Pancreas (tissue), 10 donors: Measurements from ENCODE around the gene MORC4. TPM values are rescaled to one million over a fixed set of nuclear protein-coding genes. Genes with fewer than 3 reads are reported as not detected.

Experiments used
- ATAC-seq, 4 donors: fragments of 200-7000 bp; cut with Tn5 transposase; one replicate each; pipeline versions ENCODE4 v1.8.0 to v1.9.1; 2020; ENCODE audit warnings: mild to moderate bottlenecking in 4 of 4, moderate library complexity in 4 of 4
- DNase-seq, 6 donors: peaks; one replicate each; pipeline ENCODE4 v3.0.0-alpha.2; 2020
- FAIRE-seq: peaks from 2 replicates; lab custom pipeline; 2012; peaks lifted over from hg19 to GRCh38; lab: Jason Lieb, UNC
- H3K27ac ChIP-seq, 4 donors: fragments of 200-600 bp; sonication (generic); 1 replicate in 3 of 4; 2 replicates in 1 of 4; pipeline versions ENCODE4 v1.5.0 to v1.8.0; 2020
- H3K27me3 ChIP-seq, 4 donors: fragments of 200-600 bp; one replicate each; pipeline ENCODE4 v1.8.0; 2021
- H3K36me3 ChIP-seq, 3 donors: fragments of 200-600 bp; sonication (generic) in 1 of 3; one replicate each; pipeline versions ENCODE4 v1.5.0 to v1.8.0; 2020 to 2021
- H3K4me1 ChIP-seq, 3 donors: fragments of 200-600 bp; one replicate each; pipeline ENCODE4 v1.8.0; 2021
- H3K4me3 ChIP-seq, 4 donors: fragments of 200-600 bp; sonication (generic) in 2 of 4; one replicate each; pipeline versions ENCODE4 v1.5.0 to v1.8.0; 2020 to 2021
- H3K9me3 ChIP-seq, 4 donors: fragments of 200-600 bp; one replicate each; pipeline ENCODE4 v1.8.0; 2021
- WGBS, 2 donors: extraction: QIAGEN DNeasy Blood & Tissue Kit; methylation state at CpG; one replicate each; pipeline ENCODE4 v1.1.7; 2013; 5-methylcytosine and 5-hydroxymethylcytosine counted together
- intact Hi-C, 3 donors: fragments of 100-400 bp; cut with DNase I; formaldehyde crosslinking; loops; one replicate each; pipeline versions ENCODE4 v1.11.1 to v1.14.2; 2022
- polyA plus RNA-seq, 2 donors: library from polyadenylated mRNA; stranded (reverse); fragments of 200-250 nt; gene quantifications; one replicate each; pipeline ENCODE4 v1.2.3, GENCODE V29; 2013
- total RNA-seq, 6 donors: library from RNA; stranded (reverse); fragmentation: NEBNext Ultra II Directional in 4 of 6; extraction: Animal tissue kit (Norgen Biotek cat#: 25700) in 4 of 6; gene quantifications; one replicate each; pipeline versions ENCODE4 v1.2.1 to v1.2.4, GENCODE V29; 2021 to 2023
- TF ChIP-seq, protein P1 (sequence below), 4 donors: fragments of 200-600 bp; sonication (generic) in 3 of 4; IDR thresholded peaks; one replicate each; pipeline versions ENCODE4 v1.5.0 to v1.8.0; 2021; ENCODE audit warnings: antibody characterized with exemption in 4 of 4
- donor health status: healthy with polysubstance abuse.
- donor health status: DM: no; HTN: no; CAD: no; lungs with moderate emphysema.
- donor health status: DM: no; HTN: no; CAD: no.
- donor health status: control.
- donor health status: control.
- donor health status: Bipolar disorder and iron deficiency.
- donor health status: DM: yes; HTN: yes; CAD: no.
- donor health status: DM: no; HTN: no; CAD: no.
- donor health status: DM: no; HTN: no; CAD: no.
- donor health status: DM: yes; HTN: yes; CAD: no.

Gene MORC4
- total and polyA plus RNA-seq, 8 donors, result 5.4 to 12.6 (median 9.9) TPM

DNA sequence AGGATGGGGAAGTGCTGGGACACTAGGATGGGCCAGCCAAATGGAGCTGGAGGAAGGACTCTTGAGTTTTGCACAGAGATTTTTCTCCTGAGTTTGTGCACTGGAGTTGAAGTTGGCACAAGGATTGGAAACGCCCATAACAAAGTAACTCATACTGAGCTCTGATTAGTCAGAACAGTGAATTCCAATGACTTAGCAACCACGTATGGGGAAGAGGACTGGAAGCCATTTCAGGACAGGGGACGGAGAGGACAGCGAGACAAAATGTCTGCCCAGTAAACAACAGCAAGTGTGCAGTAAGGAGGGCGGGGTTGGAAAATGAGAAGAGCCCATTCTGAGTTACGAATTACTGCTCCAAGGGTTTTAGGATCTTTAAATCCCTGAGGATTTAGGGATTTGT is 102.8 kb downstream of the MORC4 start:
- TF ChIP-seq, protein P1, sequence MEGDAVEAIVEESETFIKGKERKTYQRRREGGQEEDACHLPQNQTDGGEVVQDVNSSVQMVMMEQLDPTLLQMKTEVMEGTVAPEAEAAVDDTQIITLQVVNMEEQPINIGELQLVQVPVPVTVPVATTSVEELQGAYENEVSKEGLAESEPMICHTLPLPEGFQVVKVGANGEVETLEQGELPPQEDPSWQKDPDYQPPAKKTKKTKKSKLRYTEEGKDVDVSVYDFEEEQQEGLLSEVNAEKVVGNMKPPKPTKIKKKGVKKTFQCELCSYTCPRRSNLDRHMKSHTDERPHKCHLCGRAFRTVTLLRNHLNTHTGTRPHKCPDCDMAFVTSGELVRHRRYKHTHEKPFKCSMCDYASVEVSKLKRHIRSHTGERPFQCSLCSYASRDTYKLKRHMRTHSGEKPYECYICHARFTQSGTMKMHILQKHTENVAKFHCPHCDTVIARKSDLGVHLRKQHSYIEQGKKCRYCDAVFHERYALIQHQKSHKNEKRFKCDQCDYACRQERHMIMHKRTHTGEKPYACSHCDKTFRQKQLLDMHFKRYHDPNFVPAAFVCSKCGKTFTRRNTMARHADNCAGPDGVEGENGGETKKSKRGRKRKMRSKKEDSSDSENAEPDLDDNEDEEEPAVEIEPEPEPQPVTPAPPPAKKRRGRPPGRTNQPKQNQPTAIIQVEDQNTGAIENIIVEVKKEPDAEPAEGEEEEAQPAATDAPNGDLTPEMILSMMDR (IDR thresholded peaks at IDR 0.05), result no peak
- Histone ChIP-seq H3K9me3 (no peaks in the 10 kb centered on the region), H3K36me3 (no peaks in the 10 kb centered on the region), H3K4me3 (no peak overlapping the region), H3K4me1 (no peaks in the 10 kb centered on the region), H3K27ac (no peak overlapping the region), H3K27me3 (no peaks in the 10 kb centered on the region)
- no peak for FAIRE-seq
- no peak for ATAC-seq
- intact Hi-C loops, result loop anchor here in 1 of 3 donors (10.0 kb wide), 1 partner anchor 58 kb away; no protein-coding TSS in a partner anchor
- DNase-seq, result no peak
- WGBS, 2 donors, result 71 to 79% methylated on average over 6 of the region's 6 CpGs

DNA sequence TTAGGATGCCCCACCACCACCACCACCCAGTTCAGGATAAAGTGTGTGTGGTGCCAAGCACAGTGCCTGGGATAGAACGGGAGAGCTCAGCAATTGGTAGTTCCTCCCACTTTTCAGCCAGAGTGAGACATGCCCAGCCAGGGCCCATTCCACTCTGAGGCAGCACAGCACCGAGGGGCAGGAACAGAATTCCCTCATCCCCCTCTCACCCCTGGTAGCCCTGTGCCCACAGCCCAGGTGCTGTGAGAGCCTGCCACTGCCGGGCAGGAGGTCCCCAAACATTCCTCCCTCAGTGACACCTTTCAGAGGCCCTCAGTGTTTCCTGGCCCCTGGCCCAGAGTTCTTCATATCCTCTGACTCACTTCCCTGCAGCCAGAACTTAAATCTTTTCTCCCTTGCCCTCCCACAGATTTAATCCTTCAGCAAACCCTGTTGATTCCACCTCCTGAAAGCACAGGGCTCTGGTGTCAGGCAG is 105.0 kb downstream of the MORC4 start:
- FAIRE-seq, result no peak
- intact Hi-C loops, result loop anchor here in 1 of 3 donors (10.0 kb wide), 1 partner anchor 60 kb away; no protein-coding TSS in a partner anchor
- H3K4me3 ChIP-seq, result no peak overlapping the region
- no peaks in the 10 kb centered on the region for H3K27me3 ChIP-seq
- no peak overlapping the region for H3K27ac ChIP-seq
- H3K9me3 ChIP-seq, result no peaks in the 10 kb centered on the region
- 47 to 62% methylated on average over 3 of the region's 3 CpGs for WGBS, 2 donors
- no peaks in the 10 kb centered on the region for H3K36me3 ChIP-seq
- DNase-seq, result no peak
- peak in 2 of 4 donors; percentile 3 to 11 for ATAC-seq
- TF ChIP-seq, protein P1 (IDR thresholded peaks at IDR 0.05), result no peak
- no peaks in the 10 kb centered on the region for H3K4me1 ChIP-seq

DNA sequence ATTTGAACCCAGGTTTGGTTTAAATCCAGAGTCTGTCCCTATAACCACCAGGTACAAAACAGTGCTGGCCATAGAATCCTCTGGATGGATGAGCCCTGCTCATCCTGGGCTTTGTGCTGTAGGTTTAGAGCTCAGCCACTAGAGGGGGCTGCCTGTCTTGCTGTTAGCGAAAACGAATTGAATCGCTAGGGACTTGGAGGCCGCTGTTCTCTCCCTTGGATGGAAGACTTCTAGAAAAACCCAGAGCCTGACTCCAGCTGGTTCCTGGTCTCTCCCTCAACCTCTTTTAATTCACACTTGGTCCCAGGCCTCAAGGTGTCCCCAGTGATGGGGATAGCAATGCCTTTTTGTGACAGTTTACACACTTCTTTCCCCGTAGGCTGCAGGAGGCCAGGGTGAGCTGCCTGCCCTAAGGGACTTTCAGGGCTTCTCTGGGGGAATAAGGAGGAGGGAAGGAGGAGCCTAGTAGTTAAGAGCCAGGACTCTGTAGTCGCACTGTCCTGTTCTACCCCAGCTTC is 105.6 kb downstream of the MORC4 start:
- TF ChIP-seq, protein P1 (IDR thresholded peaks at IDR 0.05), result peak; percentile 68 to 81 (median 78)
- ATAC-seq (peak; percentile 76 to 90 (median 88)), FAIRE-seq (no peak), DNase-seq (peak in 5 of 6 donors; percentile 26 to 72 (median 63))
- intact Hi-C loops, result loop anchor here in 1 of 3 donors (10.0 kb wide), 1 partner anchor 60 kb away; no protein-coding TSS in a partner anchor
- Histone ChIP-seq H3K27ac (no peak overlapping the region), H3K4me1 (no peaks in the 10 kb centered on the region), H3K4me3 (no peak overlapping the region), H3K9me3 (no peaks in the 10 kb centered on the region), H3K36me3 (no peaks in the 10 kb centered on the region), H3K27me3 (no peaks in the 10 kb centered on the region)
- WGBS, 2 donors, result 20 to 24% methylated on average over 6 of the region's 6 CpGs

DNA sequence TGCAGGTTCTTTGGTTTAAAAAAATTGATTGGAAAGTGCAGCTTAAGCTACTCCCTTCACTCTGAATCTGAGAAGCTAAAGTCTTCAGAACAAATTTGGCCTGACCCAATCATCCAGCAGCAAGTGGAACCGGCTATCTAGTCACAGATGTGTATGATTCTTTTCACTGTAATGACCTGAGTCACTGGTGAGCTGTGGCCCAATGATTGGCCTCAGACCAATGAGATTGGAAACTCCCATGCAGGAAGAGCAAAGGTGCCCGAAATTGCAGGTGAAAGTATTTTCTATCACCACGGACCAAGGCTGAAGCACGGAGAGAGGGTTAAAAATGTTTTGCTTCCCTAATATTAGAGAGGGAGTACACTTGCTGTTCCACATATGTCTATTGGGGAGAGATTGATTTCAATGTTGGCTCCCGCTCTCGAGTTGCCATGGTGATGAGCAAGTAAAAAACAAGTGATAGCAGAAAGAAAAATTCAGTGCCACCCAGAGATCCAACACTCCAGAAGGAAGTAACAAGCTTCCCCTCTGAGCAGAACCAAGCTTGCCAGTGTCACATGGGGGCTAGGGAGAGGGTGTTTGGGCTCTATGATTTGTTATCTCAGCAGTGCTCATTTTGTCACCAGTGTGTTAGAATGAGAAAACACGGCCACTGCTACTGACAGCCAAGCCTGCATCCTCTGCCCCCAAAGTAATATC is 108.1 kb downstream of the MORC4 start:
- 44 to 45% methylated on average over 7 of the region's 7 CpGs for WGBS, 2 donors

More for the DNA sequence above, 108.1 kb downstream of the MORC4 start:
- FAIRE-seq (no peak), DNase-seq (no peak), ATAC-seq (peak in 1 of 4 donors; percentile 20)
- H3K27me3 ChIP-seq, result no peaks in the 10 kb centered on the region
- no peaks in the 10 kb centered on the region for H3K4me1 ChIP-seq
- H3K27ac ChIP-seq, result no peak overlapping the region
- H3K36me3 ChIP-seq, result no peaks in the 10 kb centered on the region
- intact Hi-C loops, result loop anchor here in 1 of 3 donors (10.0 kb wide), 1 partner anchor 63 kb away; no protein-coding TSS in a partner anchor
- TF ChIP-seq, protein P1 (IDR thresholded peaks at IDR 0.05), result no peak
- no peak overlapping the region for H3K4me3 ChIP-seq
- no peaks in the 10 kb centered on the region for H3K9me3 ChIP-seq

Other genes with a start within 250 kb of the MORC4 start
- gene TBC1D8B, start 197.5 kb downstream of the MORC4 start, total RNA-seq, result 1 to 10 TPM; 3.8 to 8.9 (median 8.0) TPM
- 1 to 10 TPM; 3.4 to 4.9 TPM for gene TBC1D8B, start 197.5 kb downstream of the MORC4 start, polyA plus RNA-seq
- not detected for gene RIPPLY1, start 96.9 kb downstream of the MORC4 start, total RNA-seq
- gene RIPPLY1, start 96.9 kb downstream of the MORC4 start, polyA plus RNA-seq, result under 1 TPM in 1 of 2 donors, not detected in 1; 0.23 TPM
- gene CLDN2, start 79.8 kb downstream of the MORC4 start, total RNA-seq, result 10 to 100 TPM in 2 of 6 donors, 1 to 10 TPM in 4; 1.4 to 29.3 (median 7.5) TPM
- gene CLDN2, start 79.8 kb downstream of the MORC4 start, polyA plus RNA-seq, result 1 to 10 TPM; 1.7 to 1.9 TPM
- gene RBM41, start 118.6 kb upstream of the MORC4 start, total RNA-seq, result 10 to 100 TPM in 1 of 6 donors, 1 to 10 TPM in 5; 4.1 to 11.7 (median 7.9) TPM
- 1 to 10 TPM; 3.7 to 6.0 TPM for gene RBM41, start 118.6 kb upstream of the MORC4 start, polyA plus RNA-seq
- 1 to 10 TPM; 2.6 to 4.2 (median 3.2) TPM for gene NUP62CL, start 206.2 kb upstream of the MORC4 start, total RNA-seq
- 1 to 10 TPM; 2.6 to 2.7 TPM for gene NUP62CL, start 206.2 kb upstream of the MORC4 start, polyA plus RNA-seq
- gene DNAAF6, start 206.4 kb upstream of the MORC4 start, total RNA-seq, result not detected
- not detected for gene DNAAF6, start 206.4 kb upstream of the MORC4 start, polyA plus RNA-seq